DMS114 treated with DMSO at 0.1 percent for 48 hours (cell line): Measurements from ENCODE around the gene CTIF.

Source experiments
- DNase-seq: peaks from one replicate; lab custom pipeline; 2025; ENCODE audit not compliant: unreplicated experiment; lab: John Stamatoyannopoulos, UW

CTIF gene

DNA sequence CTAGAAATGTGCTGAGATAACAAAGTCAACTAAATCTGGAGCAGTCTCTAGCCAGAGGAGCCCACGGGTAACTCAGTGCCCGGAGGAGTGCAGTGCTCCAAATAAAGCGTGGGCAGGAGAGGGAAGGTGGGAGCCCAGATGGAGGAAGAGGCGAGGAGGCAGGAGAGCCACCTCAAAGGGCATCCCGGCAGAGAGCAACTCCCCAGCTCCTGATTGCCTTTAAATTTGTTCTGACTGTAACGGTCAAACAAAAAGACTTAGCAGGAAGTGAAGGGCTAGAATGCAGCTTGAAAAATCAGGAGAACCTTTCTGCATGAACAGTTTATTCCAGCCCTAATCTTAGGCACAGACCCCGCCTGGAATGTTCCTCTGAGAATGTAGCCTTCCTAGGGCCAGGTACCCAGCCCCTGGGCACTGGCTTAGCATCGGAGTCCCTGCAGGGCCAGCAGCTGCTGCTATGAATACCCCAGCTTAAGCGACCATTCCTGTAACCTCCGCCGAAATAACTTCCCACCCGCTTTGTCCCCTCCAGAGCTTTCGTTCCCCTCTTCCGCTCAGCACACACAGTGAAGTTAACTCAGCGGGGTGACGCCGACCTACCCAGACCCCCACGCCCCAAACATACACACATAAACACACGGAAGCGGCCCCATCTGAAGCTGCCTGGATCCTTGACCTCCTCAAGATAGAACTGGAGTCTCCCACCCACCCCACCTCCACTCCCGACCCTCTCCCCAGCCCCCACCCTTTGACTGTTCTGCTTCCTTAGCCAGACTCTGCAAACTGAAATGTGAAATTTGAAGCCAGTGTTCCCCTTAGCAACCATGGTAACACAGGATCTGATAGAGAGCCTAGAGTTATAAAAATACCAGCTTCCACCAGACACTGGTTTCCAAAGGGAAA is 288.7 kb downstream of the CTIF start:
- no peak for DNase-seq

GRCh38 chr18:48828194-48828545 is 289.3 kb downstream of the CTIF start:
- no peak for DNase-seq

DNA sequence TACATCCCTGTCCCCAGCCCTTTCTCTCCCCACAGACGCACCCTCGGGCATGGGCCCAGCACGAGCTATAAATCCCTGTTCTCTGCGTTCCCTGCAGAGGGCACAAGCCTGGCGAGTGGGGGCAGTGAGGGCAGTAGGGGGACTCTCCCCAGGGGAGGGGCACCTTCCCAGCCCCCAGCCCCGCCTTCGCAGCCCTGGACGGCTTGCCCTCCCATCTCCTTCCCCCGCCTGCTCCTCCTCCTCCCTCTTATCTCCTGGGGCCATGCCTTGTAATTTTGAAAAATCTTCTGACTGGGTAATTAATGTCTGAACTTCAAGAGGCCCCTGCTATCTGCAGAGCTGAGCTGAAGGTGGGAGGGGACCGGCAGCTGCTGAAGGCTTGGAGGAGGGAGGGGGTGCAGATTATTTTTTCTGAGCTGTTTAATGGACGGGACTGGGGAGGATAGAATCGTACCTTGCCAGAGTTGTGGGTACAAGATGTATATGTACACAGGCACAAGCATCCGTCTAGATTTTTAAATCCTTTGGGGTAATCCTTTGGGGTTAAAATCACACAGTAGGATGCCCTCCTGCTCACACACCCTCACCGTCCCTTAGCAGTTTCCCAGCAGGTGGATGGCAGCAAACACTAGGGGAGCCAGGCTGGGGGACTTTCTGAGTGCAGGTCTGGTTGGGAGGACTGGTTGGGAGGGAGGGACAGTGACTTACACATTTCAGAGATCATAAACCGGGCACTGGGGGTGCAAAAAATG is 290.0 kb downstream of the CTIF start:
- DNase-seq = no peak

DNA sequence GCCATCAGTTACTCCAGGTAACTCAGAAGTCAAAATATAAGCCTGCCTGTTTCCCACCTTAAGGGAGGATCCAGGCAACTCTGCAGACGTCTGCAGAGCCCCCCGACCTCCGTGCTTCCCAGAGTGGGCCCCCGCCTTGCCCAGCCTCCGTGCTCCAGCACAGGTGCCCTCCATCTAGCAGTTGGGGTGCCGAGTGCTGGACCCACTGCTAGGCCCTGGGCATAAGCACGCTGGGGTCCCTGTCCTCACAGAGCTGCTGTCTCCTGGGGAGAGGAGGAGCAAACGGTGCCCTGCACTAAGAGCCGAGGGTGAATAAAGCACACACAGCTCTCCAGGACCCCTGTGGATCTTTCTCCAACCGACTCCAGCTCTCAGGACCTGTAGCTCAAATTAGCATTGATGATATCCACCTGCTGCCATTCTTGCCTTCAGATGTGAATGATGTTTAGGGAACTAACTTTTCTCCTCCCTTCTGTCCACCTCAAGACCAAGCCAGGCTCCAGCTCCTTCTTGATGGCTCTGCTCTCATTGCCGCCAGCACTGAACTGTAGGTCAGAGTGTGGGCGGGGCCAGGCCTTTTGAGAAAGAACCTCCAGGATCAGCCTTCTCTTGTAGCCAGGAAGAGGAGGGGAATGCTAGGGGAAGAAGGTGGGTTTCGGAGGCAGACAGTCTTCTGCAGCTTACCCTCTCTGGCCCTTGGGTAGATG is 290.8 kb downstream of the CTIF start:
- DNase-seq = no peak

- no peak for DNase-seq
Measured at GRCh38 chr18:48831113-48831759, 292.4 kb downstream of the CTIF start.

DNA sequence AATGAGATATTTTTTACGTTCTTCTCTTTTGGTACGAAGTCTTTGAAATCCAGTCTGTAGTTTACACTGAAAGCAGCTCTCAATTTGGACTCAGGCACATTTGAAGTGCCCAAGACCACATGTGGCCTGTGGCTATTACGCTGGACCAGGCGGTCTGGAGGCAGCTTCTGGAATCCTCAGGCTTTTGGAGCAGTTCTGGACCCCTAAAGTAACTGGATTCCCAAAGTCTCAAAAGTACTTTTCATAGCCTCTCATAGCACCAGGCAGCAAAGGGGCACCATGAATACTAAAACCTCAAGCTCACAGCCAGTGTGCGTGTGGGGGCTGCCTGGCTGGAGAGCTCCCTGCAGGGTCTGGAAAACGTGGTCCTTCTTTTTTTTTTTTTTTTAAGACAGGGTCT is 293.0 kb downstream of the CTIF start:
- no peak for DNase-seq

- no peak for DNase-seq
Measured at GRCh38 chr18:48832938-48833700, 294.3 kb downstream of the CTIF start.

DNA sequence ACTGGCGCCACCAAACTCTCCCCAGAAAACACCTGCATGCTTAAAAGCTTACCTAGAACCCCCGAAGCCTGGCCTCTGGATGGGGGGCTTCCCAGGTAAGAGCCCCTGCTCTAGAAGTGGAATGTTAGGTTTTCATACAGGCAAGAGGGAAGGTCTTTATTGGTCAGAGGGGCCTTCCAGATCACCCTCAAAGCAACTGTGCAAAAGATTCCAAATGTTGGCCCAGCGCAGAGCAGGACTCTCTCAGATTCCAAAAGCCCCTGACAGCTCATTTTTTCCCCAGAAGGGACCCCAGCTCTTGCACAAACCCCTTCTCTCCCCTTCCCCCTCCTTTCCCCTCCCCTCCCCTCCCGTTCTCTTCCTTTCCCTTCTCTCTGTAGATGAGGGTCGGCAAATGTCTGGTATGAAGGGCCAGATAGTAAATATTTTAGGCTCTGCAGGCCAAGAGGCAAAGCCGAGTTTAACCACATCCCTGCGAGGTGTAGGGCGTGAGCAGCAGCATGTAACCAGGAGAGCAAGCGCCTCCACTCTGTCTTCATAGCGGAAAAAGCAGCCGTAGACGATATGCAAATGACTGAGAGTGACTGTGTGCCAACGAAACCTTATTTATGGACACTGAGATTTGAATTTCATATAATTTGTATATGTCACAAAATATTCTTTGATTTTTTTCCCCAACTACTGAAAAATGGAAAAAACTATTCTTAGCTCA is 295.0 kb downstream of the CTIF start:
- no peak for DNase-seq

DNA sequence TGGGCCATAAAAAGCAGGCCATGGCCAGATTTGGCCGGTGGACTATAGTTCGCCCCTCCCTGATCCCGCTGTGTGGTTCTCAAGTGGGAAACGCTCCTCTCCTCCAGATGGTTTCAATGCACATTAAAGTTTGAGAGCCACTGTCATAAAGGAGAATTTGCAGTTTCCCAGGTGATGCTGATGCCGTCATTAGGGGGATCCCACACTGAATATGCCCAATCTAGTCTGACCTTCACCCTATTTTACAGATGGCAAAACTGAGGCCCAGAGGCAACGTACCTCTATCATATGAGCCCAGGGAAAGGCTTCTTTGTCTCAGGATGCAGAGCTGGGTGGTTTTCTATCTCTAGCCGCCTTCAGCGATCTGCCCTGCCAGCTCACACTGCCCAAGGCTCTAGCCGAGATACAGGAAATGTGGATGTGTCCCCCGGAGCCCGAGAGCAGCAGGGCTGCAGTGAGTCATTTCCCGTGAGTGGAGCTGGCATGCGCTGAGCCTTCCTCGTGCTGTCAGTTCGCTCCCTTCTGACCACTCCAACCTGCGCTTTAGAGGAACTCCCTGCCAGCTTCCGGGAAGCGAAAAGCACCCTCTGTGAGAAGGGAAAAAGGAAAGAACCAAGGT is 295.7 kb downstream of the CTIF start:
- DNase-seq = no peak

GRCh38 chr18:48835119-48835518 is 296.3 kb downstream of the CTIF start:
- no peak for DNase-seq

GRCh38 chr18:48835745-48836170 is 296.9 kb downstream of the CTIF start:
- DNase-seq = no peak

GRCh38 chr18:48836231-48836805 is 297.5 kb downstream of the CTIF start:
- DNase-seq = no peak

- no peak for DNase-seq
Measured at GRCh38 chr18:48836806-48837615, 298.2 kb downstream of the CTIF start.

DNA sequence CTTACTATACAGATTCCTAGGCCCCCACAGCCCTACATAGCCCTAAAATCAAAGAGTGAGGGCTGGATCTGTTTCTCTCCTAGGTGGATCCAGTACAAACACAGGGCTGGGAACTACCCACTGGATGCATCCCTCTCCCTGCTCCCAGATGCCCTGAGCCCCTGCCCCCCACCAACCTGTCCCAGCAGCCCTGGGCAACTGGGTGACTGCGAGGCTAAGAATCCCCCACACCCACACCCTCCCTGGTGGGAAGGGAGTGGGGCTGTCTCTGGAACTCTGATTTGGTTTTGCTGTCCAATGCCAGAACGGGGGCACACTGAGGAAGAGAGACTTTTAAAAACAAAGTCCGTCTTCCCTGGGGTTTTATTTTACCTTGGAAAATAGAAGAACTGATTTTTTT is 298.8 kb downstream of the CTIF start:
- DNase-seq = no peak

DNA sequence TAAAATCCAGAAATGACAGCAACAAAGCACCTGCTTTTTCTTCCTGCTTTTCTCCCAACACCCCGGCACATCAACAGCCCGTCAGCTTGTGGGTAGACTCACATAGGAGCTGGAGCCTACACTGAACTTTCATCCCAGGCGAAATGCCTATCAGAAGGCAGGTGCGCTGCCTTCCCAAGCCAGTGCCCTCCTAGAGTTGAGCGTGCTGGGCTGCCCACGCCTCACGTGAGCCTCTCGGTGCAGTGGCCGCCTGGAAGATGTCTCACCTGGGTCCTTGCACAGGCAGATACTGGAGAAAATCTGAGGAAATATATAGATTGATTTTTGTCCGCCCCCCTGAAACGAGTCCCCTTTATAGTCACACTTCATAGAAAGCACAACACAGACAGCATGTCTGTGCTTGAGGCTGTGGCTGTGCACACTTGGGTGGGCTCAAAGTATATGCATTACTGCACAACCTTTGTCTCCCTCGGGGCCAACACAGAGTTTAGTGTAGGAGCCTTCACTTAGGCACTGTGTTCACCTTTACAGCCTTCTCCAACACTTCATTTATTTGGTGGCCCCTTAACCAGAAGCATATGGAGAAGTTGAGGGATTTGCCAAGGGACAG is 299.4 kb downstream of the CTIF start:
- DNase-seq = no peak

GRCh38 chr18:48838921-48839818 is 300.3 kb downstream of the CTIF start:
- no peak for DNase-seq
